Stomach (tissue), 9 donors: ENCODE data around the gene PHLPP2. TPM values are rescaled to one million over a fixed set of nuclear protein-coding genes. Genes with fewer than 3 reads are reported as not detected.

ENCODE experiments used
- DNase-seq, 2 donors: peaks; one replicate each; pipeline versions ENCODE4 v3.0.0 to v3.0.0-alpha.2; 2013 to 2019
- H3K27ac ChIP-seq, 5 donors: fragments of 200-600 bp in 4 of 5; sonication (generic) in 4 of 5; one replicate each; pipeline ENCODE4 v1.5.1; 2013 to 2019; ENCODE audit warnings: mild to moderate bottlenecking in 1 of 5, moderate library complexity in 1 of 5
- H3K27me3 ChIP-seq, 3 donors: fragments of 200-600 bp; sonication (generic); one replicate each; pipeline ENCODE4 v1.5.1; 2017 to 2019; ENCODE audit warnings: mixed run types in 1 of 3
- H3K36me3 ChIP-seq, 4 donors: fragments of 200-600 bp; sonication (generic); 1 replicate in 3 of 4; 2 replicates in 1 of 4; pipeline ENCODE4 v1.5.1; 2016 to 2019
- H3K4me1 ChIP-seq, 4 donors: fragments of 200-600 bp; sonication (generic); one replicate each; pipeline ENCODE4 v1.5.1; 2016 to 2019
- H3K4me3 ChIP-seq, 4 donors: fragments of 200-600 bp; sonication (generic) in 3 of 4; one replicate each; pipeline ENCODE4 v1.5.1; 2016 to 2019; ENCODE audit warnings: mild to moderate bottlenecking in 1 of 4
- H3K9me3 ChIP-seq, 4 donors: fragments of 200-600 bp; sonication (generic); one replicate each; pipeline ENCODE4 v1.5.1; 2016 to 2019
- CTCF ChIP-seq, 7 experiments: fragments of 450-650 bp in 4 of 7; fragments of 200-600 bp in 3 of 7; sonication (generic) in 3 of 7; IDR thresholded peaks; one replicate each; pipeline ENCODE4 v1.5.1; 2016 to 2019; ENCODE audit warnings: antibody characterized with exemption in 7 of 7, control low read depth in 2 of 7, mild to moderate bottlenecking in 1 of 7
- EP300 ChIP-seq: sonication (generic); formaldehyde crosslinking; IDR thresholded peaks from one replicate; pipeline ENCODE4 v1.6.1; 2017; ENCODE audit warnings: antibody characterized with exemption
- POLR2A ChIP-seq, 4 donors: fragments of 450-650 bp; IDR thresholded peaks; one replicate each; pipeline ENCODE4 v1.6.1; 2016; ENCODE audit warnings: antibody characterized with exemption in 4 of 4, control low read depth in 2 of 4, mild to moderate bottlenecking in 1 of 4, moderate library complexity in 1 of 4
- POLR2AphosphoS5 ChIP-seq, 3 donors: sonication (generic); formaldehyde crosslinking; IDR thresholded peaks; one replicate each; pipeline ENCODE4 v1.6.1; 2016; ENCODE audit warnings: antibody characterized with exemption in 3 of 3
- WGBS, 5 donors: extraction: QIAGEN DNeasy Blood & Tissue Kit in 3 of 5; methylation state at CpG; one replicate each; pipeline versions ENCODE4 v1.1.5 to v1.1.7; 2013 to 2018; 5-methylcytosine and 5-hydroxymethylcytosine counted together
- intact Hi-C: fragments of 100-400 bp; cut with DNase I; formaldehyde crosslinking; loops from one replicate; pipeline ENCODE4 v1.15.1; 2023; ENCODE audit warnings: low total_unique reads
- polyA plus RNA-seq, 3 donors: library from polyadenylated mRNA; stranded (reverse); fragments of 200-250 nt; gene quantifications; one replicate each; pipeline ENCODE4 v1.2.3, GENCODE V29; 2013
- total RNA-seq, 5 donors: library from RNA; depleted of rRNA; stranded (reverse); fragments of >200 nt; gene quantifications; one replicate each; pipeline versions ENCODE4 v1.1.0 to v1.2.3, GENCODE V29; 2014 to 2016
- donor health status: healthy with polysubstance abuse.
- donor health status: Bipolar disorder and iron deficiency.
- donor health status: healthy.

Gene PHLPP2
- total and polyA plus RNA-seq, 8 donors, result 0.76 to 10.1 (median 3.6) TPM

GRCh38 chr16:71726476-71727315, 2.2 kb upstream of the PHLPP2 start:
- peak in 1 of 2 donors; percentile 6 for DNase-seq
- WGBS, 5 donors, result 53 to 71% (median 62%) methylated on average over 4 of the region's 4 CpGs

DNA sequence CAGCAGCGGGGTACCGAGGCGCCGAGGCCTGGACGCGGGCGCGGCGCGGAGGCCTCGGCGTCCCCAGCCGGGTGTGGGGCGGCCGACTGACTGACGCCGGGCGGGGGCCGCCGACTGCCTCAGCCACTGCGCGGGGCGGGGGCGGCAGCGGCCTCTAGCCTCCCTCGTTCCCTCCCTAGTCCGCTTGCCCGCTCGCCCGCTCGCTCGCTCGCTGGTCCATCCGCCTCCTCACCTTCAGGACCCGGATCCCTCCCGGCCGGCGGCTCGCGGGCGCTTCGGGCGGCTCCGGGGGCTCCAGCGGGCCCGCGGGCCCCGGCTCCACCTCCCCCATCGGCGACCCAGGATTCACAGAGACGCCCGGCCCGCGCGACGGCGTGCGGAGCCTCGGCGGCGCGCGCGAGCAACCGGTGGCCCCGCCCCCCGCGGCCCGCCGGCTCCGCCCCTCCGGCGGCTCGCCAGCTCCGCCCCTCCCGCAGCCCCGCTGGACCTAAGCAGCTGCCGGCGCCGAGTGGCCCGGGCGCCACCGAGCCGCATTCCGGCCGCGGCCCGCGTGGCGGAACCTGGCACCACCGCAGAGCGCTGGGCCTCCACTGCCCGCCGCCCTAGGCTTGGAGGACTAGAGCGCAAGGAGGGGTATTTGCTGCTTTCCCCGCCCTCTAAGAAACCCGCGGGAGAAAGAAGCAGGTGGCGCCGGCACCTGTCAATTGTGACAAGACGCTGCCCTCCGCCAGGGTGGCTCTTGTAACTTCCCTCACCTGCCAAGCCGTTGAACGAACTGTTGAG, 773 bp downstream of the PHLPP2 start:
- TF ChIP-seq POLR2AphosphoS5 (IDR thresholded peaks at IDR 0.05), result peak in 1 of 3 donors; percentile 32
- TF ChIP-seq POLR2A (IDR thresholded peaks at IDR 0.05), result no peak
- TF ChIP-seq CTCF (IDR thresholded peaks at IDR 0.05), result no peak
- no peak for TF ChIP-seq EP300
- 0 to 1% (median 1%) methylated on average over 2 to 103 of the region's 104 CpGs for WGBS, 5 donors

More at GRCh38 chr16:71726476-71727315, 2.2 kb upstream of the PHLPP2 start:
- H3K9me3 ChIP-seq, result no peaks in the 10 kb centered on the region
- H3K36me3 ChIP-seq, result peaks cover 5 to 24% (median 21%) of the 10 kb centered on the region in 4 donors
- H3K4me1 ChIP-seq, result peaks cover 5 to 57% (median 34%) of the 10 kb centered on the region in 4 donors
- H3K4me3 ChIP-seq, result no peak overlapping the region
- H3K27me3 ChIP-seq, result peaks cover 0 to 5% (median 0%) of the 10 kb centered on the region in 3 donors
- TF ChIP-seq EP300 (no peak), POLR2AphosphoS5 (IDR thresholded peaks at IDR 0.05) (no peak), POLR2A (IDR thresholded peaks at IDR 0.05) (no peak), CTCF (IDR thresholded peaks at IDR 0.05) (no peak)
- intact Hi-C loops, result no loop called here
- peak overlapping the region in 1 of 5 donors; percentile 53 for H3K27ac ChIP-seq

DNA sequence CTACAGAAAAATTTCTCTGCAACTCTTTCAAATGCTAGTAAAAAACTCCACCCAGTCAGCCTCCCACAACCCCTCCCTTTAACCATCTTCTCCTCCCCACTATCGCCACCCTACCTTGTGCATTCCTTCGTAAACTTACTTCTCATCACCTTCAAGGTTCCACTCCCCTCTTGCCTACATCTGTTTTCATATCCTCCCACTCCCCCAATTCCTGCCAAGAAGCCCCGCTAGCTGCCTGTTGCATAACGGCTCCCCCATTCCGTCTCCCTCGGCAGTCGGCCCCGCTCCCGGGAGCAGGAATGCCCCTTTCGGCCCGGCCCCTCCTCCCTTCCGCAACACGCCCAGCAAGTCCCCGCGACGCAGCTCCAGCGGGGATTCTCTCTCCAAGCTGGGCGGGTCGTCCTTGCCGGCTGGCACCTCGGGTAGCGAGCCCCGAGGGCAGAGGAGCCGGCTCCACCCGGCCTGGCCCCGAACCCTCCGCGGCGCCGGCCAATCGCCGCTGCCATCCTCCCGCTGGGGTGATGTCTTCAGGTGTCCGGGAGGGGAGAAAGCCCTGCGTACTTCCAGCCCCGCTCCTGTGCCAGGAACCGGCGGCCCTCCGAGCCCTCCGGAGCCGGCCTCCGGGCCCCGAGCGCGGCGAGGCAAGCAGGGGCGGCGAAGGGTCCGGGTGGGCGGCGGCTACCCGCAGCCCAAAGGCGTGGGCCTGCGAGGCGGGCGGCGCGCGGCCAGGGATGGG, 1.5 kb downstream of the PHLPP2 start:
- Histone ChIP-seq H3K9me3 (no peaks in the 10 kb centered on the region), H3K4me1 (peaks cover 5 to 51% (median 33%) of the 10 kb centered on the region in 4 donors), H3K36me3 (no peaks in the 10 kb centered on the region), H3K4me3 (peak overlapping the region; percentile 81 to 95 (median 88)), H3K27ac (peak overlapping the region; percentile 80 to 95 (median 90)), H3K27me3 (peaks cover 0 to 5% (median 0%) of the 10 kb centered on the region in 3 donors)
- 0 to 1% (median 1%) methylated on average over 29 to 58 of the region's 59 CpGs for WGBS, 5 donors
- TF ChIP-seq POLR2AphosphoS5 (IDR thresholded peaks at IDR 0.05) (peak in 2 of 3 donors; percentile 33 to 61), EP300 (no peak)
- intact Hi-C loops, result no loop called here
- peak; percentile 59 to 87 for DNase-seq

More for the DNA sequence above, 773 bp downstream of the PHLPP2 start:
- Histone ChIP-seq H3K36me3 (no peaks in the 10 kb centered on the region), H3K27me3 (peaks cover 0 to 5% (median 0%) of the 10 kb centered on the region in 3 donors), H3K27ac (peak overlapping the region; percentile 84 to 95 (median 90)), H3K4me3 (peak overlapping the region; percentile 81 to 95 (median 88)), H3K9me3 (no peaks in the 10 kb centered on the region), H3K4me1 (peaks cover 5 to 57% (median 34%) of the 10 kb centered on the region in 4 donors)
- intact Hi-C loops, result no loop called here
- peak; percentile 85 to 92 for DNase-seq

GRCh38 chr16:71721066-71721740, 3.3 kb downstream of the PHLPP2 start:
- H3K27me3 ChIP-seq, result peaks cover 0 to 5% (median 0%) of the 10 kb centered on the region in 3 donors
- H3K4me1 ChIP-seq, result peaks cover 5 to 34% (median 24%) of the 10 kb centered on the region in 4 donors
- no peak overlapping the region for H3K27ac ChIP-seq
- H3K9me3 ChIP-seq, result no peaks in the 10 kb centered on the region
- intact Hi-C loops, result no loop called here
- DNase-seq, result no peak
- H3K4me3 ChIP-seq, result no peak overlapping the region
- H3K36me3 ChIP-seq, result no peaks in the 10 kb centered on the region
- TF ChIP-seq CTCF (IDR thresholded peaks at IDR 0.05) (no peak), EP300 (no peak)
- WGBS, 5 donors, result 71 to 85% (median 74%) methylated on average over 7 to 8 of the region's 8 CpGs
